Body of pancreas (tissue), 4 donors: Measurements from ENCODE around the gene ODAD3.

Experiments
- POLR2A ChIP-seq, 3 donors: fragments of 450-650 bp; IDR thresholded peaks; one replicate each; pipeline ENCODE4 v1.6.1; 2016; ENCODE audit warnings: antibody characterized with exemption in 3 of 3, mild to moderate bottlenecking in 2 of 3
- TF ChIP-seq, protein P1 (sequence below), 7 experiments: fragments of 450-650 bp in 4 of 7; fragments of 200-600 bp in 3 of 7; sonication (generic) in 3 of 7; IDR thresholded peaks; one replicate each; pipeline ENCODE4 v1.5.1; 2016 to 2019; ENCODE audit warnings: antibody characterized with exemption in 7 of 7

DNA sequence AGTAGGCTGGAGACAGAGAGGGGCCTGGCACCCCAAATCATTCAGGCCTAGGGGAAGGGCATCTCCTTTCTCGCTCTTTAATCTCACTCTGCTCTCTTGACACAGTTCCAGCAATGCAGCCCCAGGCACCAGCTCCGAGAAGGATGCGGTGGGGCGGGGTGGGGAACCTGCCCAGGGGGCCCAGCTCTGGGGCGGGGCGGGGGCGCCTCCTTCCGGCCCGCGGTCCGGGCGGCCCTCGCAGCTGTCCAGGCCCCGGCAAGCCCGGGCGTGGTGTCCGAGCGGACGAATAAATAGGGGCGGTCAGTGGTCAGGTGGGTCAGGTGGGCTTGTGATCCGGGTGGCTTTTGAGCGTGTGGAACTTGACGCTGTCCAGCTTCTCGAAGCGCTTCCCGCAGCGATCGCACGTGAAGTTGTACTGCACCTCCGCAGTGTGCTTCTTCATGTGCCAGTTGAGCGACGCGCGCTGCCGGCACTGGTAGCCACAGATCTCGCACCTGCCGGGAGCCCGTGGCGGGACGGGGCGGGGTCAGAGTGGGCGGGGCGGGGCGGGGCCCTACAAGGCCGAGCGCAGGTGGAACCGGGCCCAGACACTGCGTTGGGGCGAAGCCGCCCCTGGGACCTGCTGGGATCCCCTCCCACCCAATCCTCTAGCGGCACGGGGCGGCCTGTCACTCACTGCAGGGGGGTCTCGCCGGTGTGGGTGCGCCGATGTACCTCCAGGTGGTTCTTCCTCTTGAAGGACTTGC, 48.6 kb upstream of the ODAD3 start:
- TF ChIP-seq, protein P1, sequence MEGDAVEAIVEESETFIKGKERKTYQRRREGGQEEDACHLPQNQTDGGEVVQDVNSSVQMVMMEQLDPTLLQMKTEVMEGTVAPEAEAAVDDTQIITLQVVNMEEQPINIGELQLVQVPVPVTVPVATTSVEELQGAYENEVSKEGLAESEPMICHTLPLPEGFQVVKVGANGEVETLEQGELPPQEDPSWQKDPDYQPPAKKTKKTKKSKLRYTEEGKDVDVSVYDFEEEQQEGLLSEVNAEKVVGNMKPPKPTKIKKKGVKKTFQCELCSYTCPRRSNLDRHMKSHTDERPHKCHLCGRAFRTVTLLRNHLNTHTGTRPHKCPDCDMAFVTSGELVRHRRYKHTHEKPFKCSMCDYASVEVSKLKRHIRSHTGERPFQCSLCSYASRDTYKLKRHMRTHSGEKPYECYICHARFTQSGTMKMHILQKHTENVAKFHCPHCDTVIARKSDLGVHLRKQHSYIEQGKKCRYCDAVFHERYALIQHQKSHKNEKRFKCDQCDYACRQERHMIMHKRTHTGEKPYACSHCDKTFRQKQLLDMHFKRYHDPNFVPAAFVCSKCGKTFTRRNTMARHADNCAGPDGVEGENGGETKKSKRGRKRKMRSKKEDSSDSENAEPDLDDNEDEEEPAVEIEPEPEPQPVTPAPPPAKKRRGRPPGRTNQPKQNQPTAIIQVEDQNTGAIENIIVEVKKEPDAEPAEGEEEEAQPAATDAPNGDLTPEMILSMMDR (IDR thresholded peaks at IDR 0.05) = no peak
- TF ChIP-seq POLR2A (IDR thresholded peaks at IDR 0.05) = no peak
